Hypothalamus (tissue), 51 donors: ENCODE measurements around the gene GCN1.

Experiments
- DNase-seq, 51 donors: peaks; one replicate each; lab custom pipeline; 2025; lab: John Stamatoyannopoulos, UW

GCN1 gene

GRCh38 chr12:120121766-120122293 lies 72.7 kb downstream of the GCN1 start:
- DNase-seq: no peak

- DNase-seq: no peak
Measured at GRCh38 chr12:120121343-120121742, 73.2 kb downstream of the GCN1 start.

GRCh38 chr12:120119271-120119973 lies 75.1 kb downstream of the GCN1 start:
- no peak for DNase-seq

- no peak for DNase-seq
Measured at GRCh38 chr12:120118321-120119061, 76.0 kb downstream of the GCN1 start.

DNA sequence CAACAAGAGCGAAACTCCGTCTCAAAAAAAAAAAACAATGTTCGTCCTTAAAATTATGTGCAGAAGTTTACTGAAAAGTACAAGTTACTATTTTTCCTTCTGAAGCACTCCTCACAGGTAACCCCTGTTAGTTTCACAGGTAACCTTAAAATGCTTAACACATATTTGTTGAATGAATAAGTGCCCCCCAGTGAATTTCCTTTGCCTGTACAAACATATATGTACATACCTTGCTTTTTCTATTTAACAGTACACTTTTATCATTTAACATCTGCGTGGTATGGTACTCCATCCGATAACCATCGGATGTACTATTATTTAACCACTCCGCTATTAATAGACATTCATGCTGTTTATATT lies 76.6 kb downstream of the GCN1 start:
- DNase-seq: no peak

DNA sequence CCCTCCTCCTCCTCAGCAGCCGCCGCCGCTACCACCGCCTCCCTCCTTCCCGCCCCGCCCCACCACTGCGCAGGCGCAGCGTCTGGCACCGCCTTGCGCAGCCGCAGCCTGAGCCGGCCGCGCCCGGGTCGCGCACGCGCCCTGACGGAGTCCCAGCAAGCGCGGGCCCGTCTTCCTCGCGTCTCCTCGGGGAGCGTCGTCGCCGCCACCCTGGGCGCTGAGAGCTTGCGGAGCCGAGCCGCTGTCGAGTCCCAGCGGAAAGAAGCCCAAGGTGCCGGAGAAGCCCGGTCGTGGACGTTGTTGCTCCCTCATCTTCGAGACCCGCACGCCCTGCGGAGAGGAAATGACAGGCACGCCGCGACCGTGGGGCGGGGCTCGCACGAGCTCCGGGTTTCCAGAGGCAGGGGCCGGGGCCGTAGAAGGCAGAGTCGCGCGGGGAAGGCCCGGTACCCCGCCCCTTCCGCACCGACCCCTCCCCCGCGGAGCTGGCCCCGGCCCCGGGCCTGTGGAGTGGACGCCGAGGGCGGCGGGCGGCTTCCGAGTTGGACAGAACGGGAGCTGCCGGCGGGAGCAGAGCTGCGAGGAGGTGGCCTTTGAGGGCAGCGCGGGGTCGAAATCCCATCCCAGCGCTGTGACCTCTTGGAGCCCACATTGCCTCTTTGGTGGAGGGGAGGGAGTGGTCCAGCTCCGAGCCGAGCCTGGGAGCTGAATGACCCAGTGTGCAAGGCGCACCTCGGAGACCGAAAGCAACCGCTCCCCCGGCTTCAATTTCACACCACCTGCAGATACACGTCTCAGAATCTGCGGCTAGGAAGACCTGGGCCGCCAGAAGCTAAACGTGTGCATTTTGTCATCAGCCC lies 77.5 kb downstream of the GCN1 start:
- peak in 50 of 51 donors; percentile 69 to 97 (median 90) for DNase-seq

DNA sequence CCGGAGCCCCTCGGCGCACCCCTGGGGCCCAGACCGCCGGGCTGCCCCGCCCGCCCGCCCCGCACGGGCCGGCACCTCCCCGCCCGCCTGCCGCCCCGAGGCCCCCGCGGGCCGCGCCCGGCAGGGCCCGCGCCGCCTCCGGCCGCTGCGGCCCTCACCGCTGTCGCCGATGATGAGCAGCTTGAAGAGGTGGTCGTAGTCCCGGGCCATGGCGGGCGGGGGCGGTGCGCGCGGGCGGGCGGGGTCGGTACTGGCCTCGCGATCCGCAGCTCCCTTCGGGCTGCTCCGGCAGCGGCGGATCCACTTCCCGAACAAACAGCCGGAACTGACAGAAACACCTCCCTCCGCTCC lies 78.1 kb downstream of the GCN1 start, which contains the start of gene RAB35:
TSS of gene RAB35 (minus strand) at position 313 of the 351 bp plus-strand sequence. CDS start at position 210, 103 bp downstream.
- peak in 2 of 51 donors; percentile 78 to 83 for DNase-seq

DNA sequence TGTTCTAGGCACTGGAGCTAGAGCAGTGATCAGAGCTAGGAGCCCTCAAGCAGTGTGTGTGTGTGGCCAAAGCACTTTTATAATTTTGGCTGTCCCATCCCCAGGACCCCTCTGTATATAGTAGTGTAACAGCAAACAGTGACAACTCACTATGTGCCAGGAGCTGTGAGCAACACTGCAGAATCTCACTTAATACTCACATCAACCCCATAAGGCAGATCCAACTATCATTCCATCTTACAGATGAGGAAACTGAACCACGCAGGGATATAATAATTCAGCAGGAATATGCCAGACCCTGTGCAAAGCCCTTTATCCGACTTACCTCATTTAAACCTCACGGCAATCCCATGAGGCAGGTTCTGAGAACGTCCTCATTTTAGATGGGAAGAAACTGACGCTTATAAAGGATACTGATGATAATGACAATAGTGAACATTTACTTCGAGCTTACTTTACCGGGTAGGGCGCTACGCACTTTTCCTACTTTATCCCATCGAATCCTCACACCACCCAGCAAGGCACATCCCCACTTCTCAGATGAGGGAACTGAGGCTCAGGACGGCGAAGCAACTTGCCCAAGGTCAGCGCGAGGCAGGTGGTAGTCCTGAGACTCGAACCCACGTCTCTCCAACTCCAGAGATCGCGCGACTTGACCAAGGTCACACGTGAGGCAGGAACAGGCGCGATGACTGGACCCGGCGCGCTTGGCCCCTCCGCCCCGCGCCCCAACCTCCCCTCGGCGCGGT lies 78.6 kb downstream of the GCN1 start:
- peak in 1 of 51 donors; percentile 32 for DNase-seq

GRCh38 chr12:120115066-120115465 lies 79.4 kb downstream of the GCN1 start:
- DNase-seq: no peak

- peak in 28 of 51 donors; percentile 6 to 56 (median 32) for DNase-seq
Measured at GRCh38 chr12:120110550-120111501, 83.7 kb downstream of the GCN1 start.

DNA sequence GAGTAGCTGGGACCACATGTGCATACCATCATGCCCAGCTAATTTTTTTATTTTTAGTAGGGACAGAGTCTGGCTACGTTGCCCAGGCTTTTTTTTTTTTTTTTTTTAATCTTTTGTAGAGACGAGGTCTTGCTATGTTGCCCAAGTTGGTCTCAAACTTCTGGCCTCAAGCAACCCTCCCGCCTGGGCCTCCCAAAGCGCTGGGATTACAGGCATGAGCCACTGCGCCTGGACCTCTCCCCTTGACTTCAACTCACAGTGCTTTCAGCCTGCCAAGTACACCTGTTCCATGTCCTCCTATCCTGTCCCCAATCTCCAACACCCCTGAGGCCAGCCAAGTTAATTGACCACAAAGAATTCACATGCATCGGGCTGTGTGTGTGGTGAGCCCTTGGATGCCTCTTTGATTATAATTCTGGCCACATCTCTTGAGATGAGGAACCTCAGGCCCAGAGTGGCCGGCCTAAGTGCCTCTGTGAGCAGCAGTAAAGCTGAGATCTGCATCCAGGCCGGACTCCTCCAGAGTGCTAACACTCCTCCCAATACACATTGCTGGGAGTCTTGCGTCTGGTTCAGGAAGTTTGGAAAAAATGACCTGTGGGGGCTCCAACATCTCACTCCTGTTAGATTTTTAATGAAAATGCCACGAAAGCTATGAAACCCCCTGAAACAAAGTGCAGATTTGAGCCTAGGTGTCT lies 84.8 kb downstream of the GCN1 start:
- DNase-seq: no peak

- DNase-seq: no peak
Measured at GRCh38 chr12:120106151-120106550, 88.4 kb downstream of the GCN1 start.

DNA sequence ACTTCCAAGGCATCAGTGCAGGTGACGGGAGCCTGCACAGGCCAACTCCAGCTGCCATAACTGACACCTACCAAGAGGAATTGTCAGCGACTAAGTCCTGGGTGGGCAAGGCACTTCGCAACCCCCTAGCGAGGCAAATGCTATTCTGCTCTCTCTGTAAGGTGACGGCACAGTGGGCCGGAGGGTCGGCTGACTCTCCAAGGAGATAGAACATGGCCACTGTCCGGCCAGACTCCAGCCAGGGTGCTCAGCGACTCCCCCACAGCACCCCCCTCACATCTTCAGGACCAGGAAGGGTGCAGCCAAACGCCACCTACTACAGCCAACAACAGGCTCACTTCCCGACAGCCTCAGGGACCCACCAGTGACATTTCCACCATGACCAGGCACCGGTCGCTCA lies 91.1 kb downstream of the GCN1 start:
- no peak for DNase-seq

- DNase-seq: no peak
Measured at GRCh38 chr12:120103044-120103338, 91.5 kb downstream of the GCN1 start.

GRCh38 chr12:120102189-120103043 lies 92.1 kb downstream of the GCN1 start:
- DNase-seq: peak in 1 of 51 donors; percentile 4

GRCh38 chr12:120101617-120102016 lies 92.9 kb downstream of the GCN1 start:
- no peak for DNase-seq

GRCh38 chr12:120101182-120101581 lies 93.3 kb downstream of the GCN1 start:
- peak in 1 of 51 donors; percentile 38 for DNase-seq

DNA sequence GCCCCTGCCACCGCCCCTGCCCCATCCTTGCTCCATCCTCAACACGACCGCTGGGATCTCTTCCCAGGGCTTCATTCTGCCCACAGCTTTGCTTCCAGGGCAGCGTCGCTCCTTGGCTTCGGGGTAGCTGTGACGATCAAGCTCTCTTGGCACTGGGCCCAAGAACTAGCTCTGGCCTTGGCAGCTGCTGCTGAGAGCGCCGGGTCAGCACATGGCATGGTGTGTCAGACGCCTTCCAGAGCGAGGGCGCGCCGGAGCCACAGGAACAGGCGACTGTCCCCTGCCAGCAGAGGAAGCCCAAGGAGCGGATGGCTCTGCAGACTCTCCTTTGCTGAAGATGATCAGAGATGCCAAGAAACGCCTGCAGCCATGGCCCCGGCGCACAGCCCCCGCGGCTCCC lies 93.9 kb downstream of the GCN1 start:
- peak in 48 of 51 donors; percentile 12 to 93 (median 78) for DNase-seq
